ENCODE measurements around the gene NOTUM.
A peak's percentile ranks its signal among the peaks of the same experiment; 100 is the strongest.

The NOTUM gene

GRCh38 chr17:81961087-81961511, at the start of gene NOTUM:
Gene NOTUM (minus strand): TSS chr17:81961187. CDS start chr17:81960909, 278 bp downstream.
- peak; percentile 22 for DNase-seq (ENCODE audit: low read depth)
- TF ChIP-seq, protein P1, sequence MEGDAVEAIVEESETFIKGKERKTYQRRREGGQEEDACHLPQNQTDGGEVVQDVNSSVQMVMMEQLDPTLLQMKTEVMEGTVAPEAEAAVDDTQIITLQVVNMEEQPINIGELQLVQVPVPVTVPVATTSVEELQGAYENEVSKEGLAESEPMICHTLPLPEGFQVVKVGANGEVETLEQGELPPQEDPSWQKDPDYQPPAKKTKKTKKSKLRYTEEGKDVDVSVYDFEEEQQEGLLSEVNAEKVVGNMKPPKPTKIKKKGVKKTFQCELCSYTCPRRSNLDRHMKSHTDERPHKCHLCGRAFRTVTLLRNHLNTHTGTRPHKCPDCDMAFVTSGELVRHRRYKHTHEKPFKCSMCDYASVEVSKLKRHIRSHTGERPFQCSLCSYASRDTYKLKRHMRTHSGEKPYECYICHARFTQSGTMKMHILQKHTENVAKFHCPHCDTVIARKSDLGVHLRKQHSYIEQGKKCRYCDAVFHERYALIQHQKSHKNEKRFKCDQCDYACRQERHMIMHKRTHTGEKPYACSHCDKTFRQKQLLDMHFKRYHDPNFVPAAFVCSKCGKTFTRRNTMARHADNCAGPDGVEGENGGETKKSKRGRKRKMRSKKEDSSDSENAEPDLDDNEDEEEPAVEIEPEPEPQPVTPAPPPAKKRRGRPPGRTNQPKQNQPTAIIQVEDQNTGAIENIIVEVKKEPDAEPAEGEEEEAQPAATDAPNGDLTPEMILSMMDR (IDR thresholded peaks at IDR 0.05; ENCODE audit: low read length, missing control alignments), result no peak
- no peak within 1 kb of the TSS for H3K4me3 ChIP-seq (replicated peaks; ENCODE audit: low read depth, low read length)

- DNase-seq (ENCODE audit: low read depth), result no peak
- no peak overlapping the region for H3K4me3 ChIP-seq (replicated peaks; ENCODE audit: low read depth, low read length)
- TF ChIP-seq, protein P1 (IDR thresholded peaks at IDR 0.05; ENCODE audit: low read length, missing control alignments), result no peak
Observed at GRCh38 chr17:82009413-82009812, 48.4 kb upstream of the NOTUM start.

GRCh38 chr17:82008941-82009405, 48.0 kb upstream of the NOTUM start:
- no peak for DNase-seq (ENCODE audit: low read depth)
- H3K4me3 ChIP-seq (replicated peaks; ENCODE audit: low read depth, low read length), result no peak overlapping the region
- TF ChIP-seq, protein P1 (IDR thresholded peaks at IDR 0.05; ENCODE audit: low read length, missing control alignments), result no peak

GRCh38 chr17:82008258-82008940, 47.4 kb upstream of the NOTUM start:
- TF ChIP-seq, protein P1 (IDR thresholded peaks at IDR 0.05; ENCODE audit: low read length, missing control alignments), result no peak
- no peak overlapping the region for H3K4me3 ChIP-seq (replicated peaks; ENCODE audit: low read depth, low read length)
- DNase-seq (ENCODE audit: low read depth), result no peak

- DNase-seq (ENCODE audit: low read depth), result no peak
- TF ChIP-seq, protein P1 (IDR thresholded peaks at IDR 0.05; ENCODE audit: low read length, missing control alignments), result no peak
- H3K4me3 ChIP-seq (replicated peaks; ENCODE audit: low read depth, low read length), result no peak overlapping the region
Observed at GRCh38 chr17:82007495-82008257, 46.7 kb upstream of the NOTUM start.

GRCh38 chr17:82007228-82007494, 46.2 kb upstream of the NOTUM start:
- DNase-seq (ENCODE audit: low read depth), result no peak
- no peak overlapping the region for H3K4me3 ChIP-seq (replicated peaks; ENCODE audit: low read depth, low read length)
- TF ChIP-seq, protein P1 (IDR thresholded peaks at IDR 0.05; ENCODE audit: low read length, missing control alignments), result no peak
